CD1c-positive myeloid dendritic cell (primary cell): Measurements from ENCODE around the gene CALD1.

ENCODE experiments used
- DNase-seq: peaks from one replicate; pipeline ENCODE4 v3.0.0-alpha.2; 2016; ENCODE audit errors: extremely low spot score

CALD1 gene

DNA sequence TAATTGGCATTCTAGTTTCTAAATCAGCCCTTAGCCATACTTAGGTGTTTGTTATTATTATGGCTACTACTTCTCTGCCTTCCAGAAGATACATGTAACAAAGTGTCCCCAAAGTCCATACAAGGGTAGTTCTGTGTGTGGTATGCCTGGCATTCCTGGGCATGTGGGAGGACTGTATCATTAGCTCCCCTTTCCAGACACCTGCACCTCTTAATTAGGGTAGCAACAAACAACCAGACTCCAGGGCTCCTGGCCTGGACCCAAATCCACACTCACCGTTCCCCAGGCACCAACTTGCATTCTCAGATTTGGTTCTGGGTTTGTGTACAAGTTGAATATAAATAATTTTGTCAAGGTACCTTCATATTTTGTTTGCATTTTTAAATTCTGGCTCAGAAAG, 15.5 kb upstream of the CALD1 start:
- no peak for DNase-seq

DNA sequence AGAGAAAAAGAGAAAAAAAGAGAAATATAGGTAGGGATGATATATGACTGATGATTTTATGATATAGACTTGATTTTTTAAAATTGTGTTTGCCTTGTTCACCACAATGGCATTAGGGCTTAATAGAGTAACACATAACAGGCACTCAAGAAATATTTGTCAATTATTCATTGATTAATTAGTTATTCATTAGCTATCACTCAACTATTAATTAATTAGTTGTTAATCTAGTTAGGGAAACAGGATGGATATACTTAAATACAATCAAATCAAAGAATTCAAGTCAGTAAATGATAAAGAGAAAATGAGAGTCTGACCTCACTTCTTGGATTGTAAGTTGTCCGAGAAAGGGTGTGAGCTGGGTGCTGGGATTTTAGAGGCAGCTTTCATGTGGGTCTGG, 15.1 kb upstream of the CALD1 start:
- DNase-seq = no peak

DNA sequence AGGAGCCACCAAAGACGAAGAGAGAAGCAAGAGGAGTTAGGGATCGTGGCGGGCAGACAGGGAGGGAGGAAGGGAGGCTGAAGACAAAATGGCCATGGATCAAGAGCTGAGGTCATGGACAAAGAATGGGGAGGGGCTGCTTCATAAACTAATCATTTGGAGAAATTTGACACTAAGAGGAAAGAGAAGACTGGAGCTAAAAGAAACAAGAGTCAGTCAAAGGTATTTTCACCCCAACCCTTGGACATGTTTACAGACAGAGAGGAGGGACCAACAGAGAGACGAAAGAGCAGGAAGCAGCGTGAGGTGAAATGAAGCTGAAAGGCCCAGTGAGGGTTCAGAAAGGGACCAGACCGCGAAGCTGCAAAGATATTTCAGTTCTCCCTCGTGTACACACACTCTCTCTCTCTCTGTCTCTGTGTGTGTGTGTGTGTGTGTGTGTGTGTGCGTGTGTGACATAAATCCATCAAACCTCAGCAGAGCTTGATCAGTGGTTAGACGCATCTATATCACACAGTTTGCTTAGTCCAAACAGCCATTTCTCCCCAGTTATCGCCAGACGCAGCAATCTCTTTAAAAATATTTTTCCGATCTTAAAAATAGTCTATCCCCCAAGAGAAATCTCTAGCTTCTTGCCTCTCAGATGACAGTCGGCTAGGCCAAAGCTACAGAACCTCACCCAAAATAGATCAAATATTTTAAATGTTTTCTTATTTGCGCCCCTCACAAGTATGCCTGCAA, 12.5 kb upstream of the CALD1 start:
- no peak for DNase-seq

DNA sequence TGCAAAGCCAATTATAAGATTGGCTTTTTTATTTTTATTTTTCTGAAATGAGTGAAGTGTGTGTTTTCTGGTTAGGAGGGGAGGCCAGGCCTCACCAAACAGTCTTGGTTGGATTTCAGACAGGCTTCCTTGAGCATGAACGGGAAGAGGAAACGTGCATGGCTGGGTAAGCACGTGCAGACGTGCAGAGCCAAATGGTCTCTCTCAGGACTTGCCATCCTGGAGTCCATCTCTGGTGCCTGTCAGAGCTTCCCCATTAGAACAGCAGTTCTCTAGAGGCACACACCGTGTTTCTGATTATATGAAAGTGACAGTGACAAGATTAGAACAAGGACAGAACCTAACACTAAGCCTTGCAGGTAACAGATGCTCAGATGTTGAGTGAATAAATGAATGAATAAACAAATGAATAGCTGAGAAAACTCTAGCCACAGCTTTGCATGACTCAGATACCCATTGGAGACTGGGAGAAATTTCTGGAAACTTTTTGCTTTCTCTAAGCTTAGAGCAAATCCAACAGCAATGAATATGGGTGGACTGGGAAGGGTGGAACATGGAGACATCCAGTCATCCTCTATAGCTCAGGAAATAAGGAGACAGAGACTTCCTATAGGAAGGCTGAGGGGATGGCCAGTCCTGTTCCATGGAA, 11.8 kb upstream of the CALD1 start:
- no peak for DNase-seq

DNA sequence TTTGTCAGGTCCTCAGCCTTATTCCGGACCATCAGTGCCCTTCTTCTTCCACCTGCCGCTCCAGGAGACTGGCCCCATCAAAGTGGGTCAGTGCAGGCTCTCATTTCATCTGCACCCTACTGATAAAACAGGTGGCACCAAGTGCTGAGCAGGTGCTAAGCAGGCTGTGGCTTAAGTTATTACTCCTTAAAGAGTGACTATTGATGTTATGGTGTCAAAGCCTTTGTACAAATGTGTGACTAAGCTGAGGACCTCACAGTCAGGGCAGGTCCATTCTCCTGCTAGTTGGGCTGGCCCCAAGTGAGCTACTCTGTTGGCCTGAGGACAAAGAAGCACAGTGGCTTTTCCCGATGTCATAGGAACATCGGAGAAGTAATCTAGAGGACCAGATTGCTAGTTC, 11.2 kb upstream of the CALD1 start:
- DNase-seq = no peak

DNA sequence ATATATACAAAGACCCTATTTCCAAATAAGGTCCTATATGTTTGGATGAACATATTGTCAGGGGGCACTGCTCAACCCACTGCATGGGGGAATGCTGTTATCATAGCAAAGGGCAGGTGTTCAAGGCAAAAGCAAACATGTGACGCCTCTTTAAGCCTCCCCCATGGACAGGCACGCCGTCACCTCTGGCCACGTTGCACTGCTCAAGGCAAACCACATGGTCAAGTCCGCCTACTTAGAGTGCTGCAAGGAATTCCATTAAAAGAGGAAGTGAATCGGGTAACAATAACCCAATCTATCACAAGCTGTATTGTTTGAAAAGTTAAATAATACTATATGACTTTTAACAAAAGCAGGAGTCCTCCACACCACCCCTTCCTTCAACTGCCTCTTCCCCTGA, 8.8 kb upstream of the CALD1 start:
- peak; percentile 48 for DNase-seq

DNA sequence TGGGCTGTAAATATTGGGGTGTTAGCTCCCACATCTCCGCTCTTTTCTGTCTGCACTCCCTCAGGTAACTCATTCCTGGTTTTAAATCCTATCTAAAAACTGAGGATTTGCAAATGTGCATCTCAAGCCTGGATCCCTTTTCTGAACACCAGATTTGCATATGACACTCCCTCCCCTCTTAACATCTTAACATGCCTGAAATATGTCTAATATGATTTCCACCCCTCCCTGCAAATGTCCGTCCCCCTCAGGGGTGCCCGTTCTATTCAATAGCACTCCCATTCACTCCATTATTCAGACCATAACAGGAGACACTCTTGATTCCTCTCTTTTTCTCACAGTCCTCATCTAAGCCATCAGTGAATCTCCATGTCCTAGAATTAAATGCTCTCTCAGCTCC, 8.3 kb upstream of the CALD1 start:
- DNase-seq = no peak

DNA sequence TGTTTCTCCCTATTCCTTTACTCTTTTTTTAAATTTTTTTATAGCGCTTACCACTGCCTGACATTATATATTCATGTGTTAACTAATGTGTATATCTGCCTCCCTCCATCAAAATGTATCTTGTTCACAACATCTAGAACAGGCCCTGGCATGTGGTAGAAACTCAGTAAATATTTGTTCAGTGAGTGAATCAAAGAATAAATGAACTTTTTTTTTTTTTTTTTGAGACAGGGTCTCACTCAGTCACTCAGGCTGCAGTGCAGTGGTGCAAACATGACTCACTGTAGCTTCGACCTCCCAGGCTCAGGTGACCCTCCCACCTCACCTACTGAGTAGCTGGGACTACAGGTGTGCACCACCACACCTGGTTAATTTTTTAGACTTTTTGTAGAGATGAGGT, 7.5 kb upstream of the CALD1 start:
- no peak for DNase-seq

DNA sequence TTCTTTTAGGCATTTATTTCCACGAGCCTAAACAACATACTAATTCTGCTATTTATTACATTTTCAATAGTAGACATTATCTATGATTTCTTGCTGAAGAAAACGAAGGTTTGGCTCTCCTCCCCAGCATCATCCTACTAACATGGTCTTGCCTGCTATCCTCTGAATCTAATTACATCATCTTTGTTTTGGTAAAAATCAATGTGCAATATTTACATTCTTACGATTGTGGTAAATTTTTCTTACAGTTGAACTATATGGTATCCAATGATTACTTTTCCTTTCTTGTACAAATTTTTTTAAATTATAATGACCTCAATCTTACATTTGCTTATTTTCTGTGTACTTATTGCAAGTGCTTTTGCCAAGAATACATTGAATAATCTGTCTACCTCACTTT, 7.0 kb upstream of the CALD1 start:
- DNase-seq = no peak

DNA sequence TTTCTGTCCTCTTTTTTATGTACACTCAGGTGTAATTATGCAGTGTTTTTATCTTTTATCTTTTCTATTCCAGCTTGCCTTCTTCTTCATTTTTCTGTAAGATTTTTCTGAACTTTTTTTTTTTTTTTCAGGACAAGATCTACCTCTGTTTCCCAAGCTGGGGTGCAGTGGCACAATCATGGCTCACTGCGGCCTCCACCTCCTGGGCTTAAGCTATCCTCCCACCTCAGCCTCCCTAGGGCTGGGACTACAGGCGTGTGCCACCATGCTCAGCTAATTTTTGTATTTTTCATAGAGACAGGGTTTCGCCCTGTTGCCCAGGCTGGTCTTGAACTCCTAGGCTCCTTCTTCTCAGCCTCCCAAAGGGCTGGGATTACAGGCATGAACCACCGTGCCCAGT, 6.3 kb upstream of the CALD1 start:
- DNase-seq = no peak

DNA sequence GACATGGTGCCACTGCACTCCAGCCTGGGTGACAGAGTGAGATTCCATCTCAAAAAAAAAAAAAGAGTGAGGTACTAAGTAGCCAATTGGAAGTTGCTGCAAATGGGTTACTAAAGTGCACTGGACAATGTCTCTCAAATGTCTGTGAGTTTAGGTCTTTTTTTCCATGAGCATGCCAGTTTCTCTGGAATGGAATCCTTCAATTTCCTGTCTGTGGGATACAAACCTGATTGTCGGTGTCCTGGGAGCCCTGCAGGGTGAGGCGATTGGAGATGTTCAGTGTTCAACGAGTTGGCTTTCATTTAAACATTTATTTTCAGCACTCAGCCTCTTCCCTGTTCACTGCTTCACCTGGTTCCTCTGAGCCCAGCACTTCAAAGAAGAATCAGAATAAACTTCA, 5.3 kb upstream of the CALD1 start:
- no peak for DNase-seq

DNA sequence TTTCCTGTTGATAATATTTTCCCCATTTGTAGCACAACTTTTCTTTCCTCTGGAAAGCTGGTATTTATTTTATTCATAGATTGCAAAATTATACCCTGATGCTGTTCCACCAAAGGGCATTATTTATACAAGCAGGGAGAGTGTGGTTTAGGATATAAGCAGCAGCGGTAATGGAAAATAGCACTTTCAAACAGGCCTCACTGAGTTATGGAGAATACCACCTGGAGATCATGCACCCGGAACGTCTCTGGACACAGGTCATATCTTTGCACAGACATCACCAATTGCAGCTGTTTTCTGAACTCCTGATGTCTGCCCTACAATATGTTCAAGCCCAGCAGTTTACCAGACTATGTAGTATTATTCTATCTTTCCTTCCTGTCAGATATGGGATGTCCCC, 2.0 kb upstream of the CALD1 start:
- DNase-seq = no peak

DNA sequence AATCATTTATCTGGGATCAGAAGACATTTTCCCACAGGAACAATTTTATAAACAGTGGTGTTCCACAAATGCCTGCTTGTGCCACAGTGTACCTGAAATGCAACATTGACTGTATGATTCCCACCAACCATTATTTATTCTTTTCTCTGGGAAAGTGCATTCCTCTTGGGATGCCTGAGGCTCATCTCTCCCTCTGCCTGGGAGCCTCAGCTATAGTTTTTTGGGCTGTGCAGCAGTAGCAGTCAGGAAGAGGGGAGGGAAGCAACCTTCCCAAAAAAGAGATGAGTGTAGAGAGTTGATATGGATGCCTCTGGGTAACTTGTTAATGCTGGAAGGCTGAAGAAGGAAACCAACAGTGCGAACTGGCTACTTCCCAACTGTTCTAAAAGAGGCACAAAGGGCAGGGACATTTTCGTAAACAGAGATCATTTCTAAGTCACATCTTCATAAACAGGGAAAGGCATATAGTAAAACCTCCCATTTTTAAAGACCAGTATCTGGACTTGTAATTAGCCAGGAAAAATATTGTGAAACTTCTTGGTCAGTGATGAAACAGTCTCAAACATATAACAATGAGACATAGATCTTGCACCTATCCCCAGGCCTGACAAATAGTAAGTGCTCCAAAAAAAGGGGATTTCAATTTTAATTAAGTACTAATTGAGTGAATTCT, 1.4 kb upstream of the CALD1 start:
- no peak for DNase-seq

DNA sequence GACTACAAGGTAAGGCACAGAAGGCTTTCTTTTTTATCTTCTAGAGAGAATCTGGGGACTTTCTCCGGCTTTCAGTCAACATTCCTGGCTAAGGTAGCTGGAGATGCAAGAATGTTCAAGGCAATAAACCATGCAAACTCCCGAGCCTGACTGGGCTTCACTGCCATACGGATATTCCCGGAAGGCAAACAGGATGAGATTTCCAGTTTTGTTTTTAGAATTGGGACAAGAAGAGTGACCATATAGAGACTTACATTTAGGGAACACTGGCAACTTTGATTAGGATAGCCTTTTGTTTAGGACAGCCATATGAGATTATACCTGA, 269 bp downstream of the CALD1 start:
- DNase-seq = no peak

DNA sequence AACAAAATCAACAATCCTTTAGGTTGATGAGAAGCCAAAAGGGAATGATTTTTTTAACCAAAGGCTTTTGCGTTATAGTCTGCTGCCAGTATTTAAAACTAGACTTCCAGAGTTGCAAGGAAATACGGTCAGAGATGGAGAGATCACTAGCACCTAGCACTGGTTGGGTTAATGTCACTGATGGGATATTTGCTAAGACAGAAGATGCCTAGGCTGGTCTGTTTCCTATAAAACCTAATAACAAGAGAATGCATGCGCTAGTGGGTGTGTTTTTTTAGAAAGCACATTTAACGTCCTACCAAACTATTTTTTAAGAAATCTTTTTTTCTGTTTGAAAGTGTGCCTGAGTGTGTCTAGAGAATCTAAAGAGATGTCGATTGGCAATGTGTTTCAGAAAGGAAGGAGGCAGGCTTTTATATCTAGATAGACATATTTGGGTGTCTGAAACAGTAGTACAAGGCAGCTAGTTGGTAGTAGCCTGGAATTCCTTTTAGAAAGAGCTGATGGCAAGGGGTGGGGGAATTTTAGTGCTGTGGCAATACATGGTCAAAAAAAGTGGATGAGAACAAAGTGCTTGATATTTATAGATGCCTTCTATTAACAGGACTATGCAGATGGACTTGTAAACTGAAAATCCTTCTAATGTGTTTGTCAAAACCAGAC, 863 bp downstream of the CALD1 start:
- no peak for DNase-seq

DNA sequence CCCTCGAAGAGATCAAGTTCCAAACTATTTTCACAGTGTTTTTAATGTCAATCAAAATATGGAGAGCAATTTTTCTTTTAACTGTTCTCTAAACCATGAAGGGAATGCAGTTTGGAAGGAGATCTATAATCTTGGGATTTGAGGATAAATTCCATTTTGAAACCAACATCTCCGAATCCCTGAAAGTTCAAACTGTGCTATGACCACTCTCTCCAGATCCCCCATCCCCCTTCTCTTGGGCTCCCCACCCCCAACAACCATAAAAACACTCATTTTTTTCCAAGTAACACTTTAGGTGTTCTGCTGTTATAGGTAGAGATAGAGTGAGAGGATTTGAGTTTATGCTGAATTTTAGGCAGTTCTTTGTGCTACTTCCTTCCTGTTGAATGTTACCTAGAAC, 1.7 kb downstream of the CALD1 start:
- DNase-seq = no peak

DNA sequence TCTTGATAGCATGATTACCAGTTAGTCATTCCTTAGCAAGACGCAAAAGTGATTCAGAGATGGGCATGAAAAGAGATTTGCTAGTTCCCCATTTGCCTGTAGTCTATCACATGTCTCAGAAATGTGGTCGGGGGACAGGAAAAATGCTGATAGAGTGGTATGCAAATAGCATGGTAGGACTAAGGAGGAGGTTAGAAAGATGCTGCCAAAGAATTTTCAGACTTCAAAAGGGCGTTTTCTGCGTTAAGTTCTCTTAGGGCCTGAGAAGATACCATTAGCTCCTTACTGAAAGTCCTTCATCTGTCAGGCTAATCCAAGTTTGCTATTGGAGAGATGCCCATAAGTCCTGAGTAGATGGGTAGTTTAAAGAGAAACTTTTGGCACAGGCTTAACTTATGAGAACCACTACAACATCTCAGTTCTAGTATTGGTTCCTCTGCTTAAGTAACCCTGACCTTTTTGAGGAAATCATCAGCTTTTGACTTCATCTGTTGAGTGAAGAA, 2.7 kb downstream of the CALD1 start:
- DNase-seq = no peak

DNA sequence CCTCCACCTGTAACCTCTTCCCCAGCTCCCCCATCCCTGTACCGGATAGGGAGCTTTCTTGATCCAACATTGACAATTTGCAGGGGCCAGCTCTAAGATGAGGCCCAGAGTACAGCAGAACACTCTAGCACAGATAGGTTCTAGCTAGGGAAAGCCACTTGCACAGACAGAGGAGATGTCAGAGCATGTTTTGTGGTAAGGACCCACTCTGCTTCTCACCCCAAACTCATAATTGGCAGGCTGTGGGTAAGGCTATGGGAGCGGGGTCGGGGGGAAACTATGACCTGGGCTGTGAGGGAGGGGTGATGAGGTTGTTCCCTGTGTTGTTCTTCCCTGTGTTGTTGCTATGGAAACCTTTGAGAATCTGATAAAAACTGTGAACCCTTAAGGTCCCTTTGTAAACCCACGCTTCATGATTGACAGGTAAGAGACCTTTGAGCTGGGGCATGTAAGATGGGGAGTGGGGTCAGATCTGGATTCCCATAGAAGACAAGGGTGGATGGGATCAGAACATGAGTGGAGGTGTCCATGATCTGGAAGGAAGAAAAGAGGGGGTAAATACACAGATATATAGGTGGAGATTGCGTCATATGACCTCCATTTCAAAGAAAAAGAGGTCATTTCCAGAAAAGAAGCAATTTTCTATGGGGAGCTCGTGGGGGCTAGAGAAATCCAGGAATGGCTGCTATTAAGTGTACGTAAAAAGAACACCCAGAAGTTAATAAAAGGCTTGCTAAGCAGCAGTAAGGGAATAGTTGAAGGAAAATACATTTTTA, 4.0 kb downstream of the CALD1 start:
- no peak for DNase-seq

DNA sequence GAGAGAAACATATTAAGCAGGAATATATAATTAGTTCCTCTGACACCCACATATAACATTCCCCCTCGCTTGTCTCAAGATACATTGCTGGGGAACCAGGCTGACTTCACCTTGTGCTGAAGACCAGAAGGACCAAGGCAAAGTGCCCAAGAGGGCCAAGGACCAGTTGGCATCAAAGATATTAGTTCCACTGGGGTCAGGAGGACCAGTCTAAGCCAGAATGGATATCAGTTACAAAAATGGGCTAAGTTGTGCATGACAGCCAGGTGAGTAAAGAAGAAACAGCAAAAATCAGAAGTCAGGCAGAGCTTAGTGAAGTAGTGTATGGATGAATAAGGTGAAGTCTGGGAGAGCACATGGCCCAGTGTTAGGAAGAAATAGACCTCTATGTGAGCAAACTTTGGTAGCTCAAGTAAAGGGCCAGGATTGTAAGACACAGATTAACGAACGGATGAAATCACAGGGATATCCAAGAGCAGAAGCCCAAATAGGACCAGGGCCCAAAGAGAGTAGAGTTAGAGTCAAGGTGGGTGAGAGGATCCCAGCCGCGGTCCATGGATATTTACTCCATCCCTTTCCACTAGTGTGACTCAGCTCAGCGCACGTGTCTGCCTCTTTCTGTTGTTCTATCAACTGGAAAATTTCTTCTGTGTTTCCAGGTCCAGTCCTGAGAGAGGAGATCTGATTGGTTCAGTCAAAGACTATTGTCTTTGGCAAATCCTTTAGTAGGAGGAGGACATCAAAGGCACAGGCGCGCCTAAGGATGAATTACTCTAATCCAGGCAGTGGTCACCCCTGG, 5.0 kb downstream of the CALD1 start:
- no peak for DNase-seq

DNA sequence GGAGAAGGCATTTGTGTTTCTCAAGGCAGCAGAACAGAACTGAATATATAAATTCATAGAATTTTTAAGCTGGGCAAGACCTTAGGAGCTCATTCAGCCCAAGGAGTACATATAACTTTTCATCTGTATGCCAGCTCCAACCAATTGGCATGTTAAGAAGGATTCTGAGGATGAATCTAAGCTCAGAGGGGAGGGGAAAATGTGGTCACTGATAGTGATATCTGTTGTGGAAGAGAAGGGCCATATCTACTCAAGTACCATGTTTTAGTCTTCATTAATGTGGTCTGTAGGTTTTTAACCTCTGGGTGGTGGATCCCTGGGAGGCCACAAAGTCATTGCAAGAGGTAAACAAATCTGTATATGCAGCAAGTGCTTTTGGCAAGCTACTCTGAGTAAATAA, 6.4 kb downstream of the CALD1 start:
- no peak for DNase-seq

DNA sequence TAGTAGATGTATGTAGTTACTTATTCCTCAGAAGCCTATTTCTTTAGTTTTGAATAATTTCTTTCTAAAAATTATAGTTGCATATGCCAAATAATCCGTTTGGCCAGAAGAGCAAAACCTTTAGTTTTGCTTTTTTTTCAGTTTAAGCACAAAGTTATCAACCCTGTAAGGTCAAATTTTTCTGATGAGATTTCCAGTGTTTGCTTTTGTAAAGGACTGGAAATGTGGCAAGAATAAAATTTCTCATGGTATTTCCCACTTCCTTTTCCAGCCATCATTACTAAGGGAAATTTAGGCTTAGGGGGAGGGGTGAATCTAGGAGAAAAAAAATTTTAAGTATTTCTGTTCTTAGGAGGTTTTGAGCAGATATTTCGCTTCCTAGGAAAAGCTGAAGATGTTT, 7.6 kb downstream of the CALD1 start:
- no peak for DNase-seq
